Transverse colon (tissue), 3 donors: ENCODE data around the gene EMP3.
A peak's percentile ranks its signal among the peaks of the same experiment; 100 is the strongest.

ENCODE experiments used
- CTCF ChIP-seq, 5 experiments: fragments of 200-600 bp in 3 of 5; fragments of 450-650 bp in 2 of 5; sonication (generic) in 3 of 5; IDR thresholded peaks; 1 replicate in 2 of 5; 2 replicates in 3 of 5; pipeline ENCODE4 v1.5.1; 2016 to 2017; ENCODE audit warnings: antibody characterized with exemption in 5 of 5, inconsistent platforms in 3 of 5, mild to moderate bottlenecking in 2 of 5, moderate library complexity in 1 of 5
- EP300 ChIP-seq: sonication (generic); formaldehyde crosslinking; IDR thresholded peaks from one replicate; pipeline ENCODE4 v1.6.1; 2017; ENCODE audit warnings: antibody characterized with exemption, low read depth

- TF ChIP-seq EP300 (no peak), CTCF (IDR thresholded peaks at IDR 0.05) (peak in 1 of 5 experiments; percentile 14)
Measured at GRCh38 chr19:48364598-48365348, 39.4 kb downstream of the EMP3 start.
